Sigmoid colon (tissue), 7 donors: Measurements from ENCODE around the gene KRTAP12-1. TPM values are rescaled to one million over a fixed set of nuclear protein-coding genes. Genes with fewer than 3 reads are reported as not detected.

Experiments used
- DNase-seq: peaks from one replicate; pipeline ENCODE4 v3.0.0-alpha.2; 2019
- H3K27ac ChIP-seq, 4 donors: fragments of 200-600 bp; sonication (generic); one replicate each; pipeline ENCODE4 v1.5.1; 2016 to 2019; ENCODE audit warnings: mild to moderate bottlenecking in 1 of 4
- H3K27me3 ChIP-seq, 3 donors: fragments of 200-600 bp; sonication (generic); one replicate each; pipeline ENCODE4 v1.5.1; 2019; ENCODE audit warnings: mild to moderate bottlenecking in 1 of 3
- H3K36me3 ChIP-seq, 4 donors: fragments of 200-600 bp; sonication (generic); one replicate each; pipeline ENCODE4 v1.5.1; 2016 to 2019
- H3K4me1 ChIP-seq, 4 donors: fragments of 200-600 bp; sonication (generic); one replicate each; pipeline ENCODE4 v1.5.1; 2017 to 2019
- H3K4me3 ChIP-seq, 4 donors: fragments of 200-600 bp; sonication (generic); one replicate each; pipeline ENCODE4 v1.5.1; 2017 to 2019; ENCODE audit warnings: mild to moderate bottlenecking in 2 of 4, moderate library complexity in 1 of 4
- H3K9me3 ChIP-seq, 4 donors: fragments of 200-600 bp in 3 of 4; sonication (generic) in 3 of 4; one replicate each; pipeline versions ENCODE4 v1.5.1 to v1.6.1; 2013 to 2019
- EP300 ChIP-seq, 4 donors: sonication (generic); formaldehyde crosslinking; IDR thresholded peaks; one replicate each; pipeline ENCODE4 v1.6.1; 2017; ENCODE audit warnings: antibody characterized with exemption in 4 of 4
- POLR2A ChIP-seq, 2 donors: fragments of 450-650 bp; IDR thresholded peaks; one replicate each; pipeline ENCODE4 v1.6.1; 2016; ENCODE audit warnings: antibody characterized with exemption in 2 of 2, mild to moderate bottlenecking in 2 of 2, moderate library complexity in 2 of 2
- POLR2AphosphoS5 ChIP-seq, 4 donors: sonication (generic); formaldehyde crosslinking; IDR thresholded peaks; one replicate each; pipeline ENCODE4 v1.6.1; 2017; ENCODE audit warnings: antibody characterized with exemption in 4 of 4
- WGBS, 2 donors: extraction: QIAGEN DNeasy Blood & Tissue Kit; methylation state at CpG; one replicate each; pipeline ENCODE4 v1.1.7; 2013; 5-methylcytosine and 5-hydroxymethylcytosine counted together
- intact Hi-C: fragments of 100-400 bp; cut with DNase I; formaldehyde crosslinking; loops from one replicate; pipeline ENCODE4 v1.15.1; 2023
- polyA plus RNA-seq, 3 donors: library from polyadenylated mRNA; stranded (reverse); fragments of 200-250 nt; gene quantifications; one replicate each; pipeline ENCODE4 v1.2.3, GENCODE V29; 2013
- total RNA-seq, 4 donors: library from RNA; depleted of rRNA; stranded (reverse); fragments of >200 nt; gene quantifications; one replicate each; pipeline ENCODE4 v1.1.0, GENCODE V29; 2016
- TF ChIP-seq, protein P1 (sequence below), 4 experiments: fragments of 450-650 bp in 3 of 4; fragments of 200-600 bp in 1 of 4; IDR thresholded peaks; one replicate each; pipeline ENCODE4 v1.5.1; 2016 to 2019; ENCODE audit warnings: antibody characterized with exemption in 4 of 4, mild to moderate bottlenecking in 3 of 4, moderate library complexity in 2 of 4
- donor health status: healthy with polysubstance abuse.
- donor health status: Bipolar disorder and iron deficiency.
- donor health status: healthy.

KRTAP12-1 gene
- total and polyA plus RNA-seq, 7 donors = not detected

DNA sequence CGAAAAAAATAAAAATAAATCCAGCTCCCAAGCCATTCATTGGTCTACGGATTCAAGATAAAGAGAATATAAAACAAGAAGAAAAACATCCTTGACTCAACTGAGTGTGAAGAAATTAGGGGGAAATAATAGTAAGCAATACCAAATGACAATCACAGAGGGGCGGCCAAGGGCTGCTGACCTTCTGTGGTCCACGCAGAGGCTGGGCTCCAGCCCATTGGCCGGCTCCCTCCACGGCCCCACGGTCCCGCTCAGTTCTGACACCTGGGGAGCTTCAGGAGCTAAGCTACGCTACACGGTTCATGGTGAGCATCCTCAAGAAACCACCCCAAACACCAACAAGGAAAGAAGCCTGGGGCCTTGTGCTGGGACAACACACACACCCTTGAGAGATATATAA lies 14.6 kb upstream of the KRTAP12-1 start:
- WGBS, 2 donors = 63 to 75% methylated on average over 10 of the region's 10 CpGs
- Histone ChIP-seq H3K4me3 (no peak overlapping the region), H3K9me3 (peaks cover 0 to 7% (median 1%) of the 10 kb centered on the region in 4 donors), H3K27me3 (peaks cover 10 to 50% (median 40%) of the 10 kb centered on the region in 3 donors), H3K4me1 (no peaks in the 10 kb centered on the region), H3K27ac (no peak overlapping the region), H3K36me3 (no peaks in the 10 kb centered on the region)
- intact Hi-C loops = loop anchor here (10.0 kb wide), 1 partner anchor 58 kb away; no protein-coding TSS in a partner anchor
- TF ChIP-seq POLR2AphosphoS5 (IDR thresholded peaks at IDR 0.05) (no peak), EP300 (IDR thresholded peaks at IDR 0.05) (no peak), POLR2A (IDR thresholded peaks at IDR 0.05) (no peak)
- TF ChIP-seq, protein P1, sequence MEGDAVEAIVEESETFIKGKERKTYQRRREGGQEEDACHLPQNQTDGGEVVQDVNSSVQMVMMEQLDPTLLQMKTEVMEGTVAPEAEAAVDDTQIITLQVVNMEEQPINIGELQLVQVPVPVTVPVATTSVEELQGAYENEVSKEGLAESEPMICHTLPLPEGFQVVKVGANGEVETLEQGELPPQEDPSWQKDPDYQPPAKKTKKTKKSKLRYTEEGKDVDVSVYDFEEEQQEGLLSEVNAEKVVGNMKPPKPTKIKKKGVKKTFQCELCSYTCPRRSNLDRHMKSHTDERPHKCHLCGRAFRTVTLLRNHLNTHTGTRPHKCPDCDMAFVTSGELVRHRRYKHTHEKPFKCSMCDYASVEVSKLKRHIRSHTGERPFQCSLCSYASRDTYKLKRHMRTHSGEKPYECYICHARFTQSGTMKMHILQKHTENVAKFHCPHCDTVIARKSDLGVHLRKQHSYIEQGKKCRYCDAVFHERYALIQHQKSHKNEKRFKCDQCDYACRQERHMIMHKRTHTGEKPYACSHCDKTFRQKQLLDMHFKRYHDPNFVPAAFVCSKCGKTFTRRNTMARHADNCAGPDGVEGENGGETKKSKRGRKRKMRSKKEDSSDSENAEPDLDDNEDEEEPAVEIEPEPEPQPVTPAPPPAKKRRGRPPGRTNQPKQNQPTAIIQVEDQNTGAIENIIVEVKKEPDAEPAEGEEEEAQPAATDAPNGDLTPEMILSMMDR (IDR thresholded peaks at IDR 0.05) = no peak
- no peak for DNase-seq

DNA sequence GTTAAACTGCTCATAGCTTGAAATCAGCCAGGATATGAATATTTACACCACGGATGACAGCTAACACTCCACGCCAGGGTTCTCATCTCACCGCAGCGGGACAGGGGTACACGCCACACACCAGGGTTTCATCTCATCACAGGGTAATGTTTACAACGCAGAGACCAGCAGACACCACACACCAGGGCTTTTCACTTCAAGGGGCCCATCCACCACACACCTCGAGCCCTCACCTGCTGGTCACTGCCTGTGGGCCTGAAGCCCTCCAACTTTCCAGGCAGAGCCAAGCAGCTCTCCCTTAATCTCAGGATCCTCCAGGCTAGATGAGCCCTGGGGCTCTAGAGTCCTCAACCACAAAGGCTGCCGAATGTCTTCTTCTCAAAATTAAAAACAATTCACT lies 13.7 kb upstream of the KRTAP12-1 start:
- Histone ChIP-seq H3K4me3 (no peak overlapping the region), H3K27me3 (peaks cover 10 to 41% (median 31%) of the 10 kb centered on the region in 3 donors), H3K9me3 (peaks cover 0 to 7% (median 1%) of the 10 kb centered on the region in 4 donors), H3K36me3 (no peaks in the 10 kb centered on the region), H3K4me1 (no peaks in the 10 kb centered on the region), H3K27ac (no peak overlapping the region)
- 74 to 79% methylated on average over 8 of the region's 8 CpGs for WGBS, 2 donors
- no peak for DNase-seq
- intact Hi-C loops = loop anchor here (10.0 kb wide), 1 partner anchor 59 kb away; no protein-coding TSS in a partner anchor
- TF ChIP-seq, protein P1 (IDR thresholded peaks at IDR 0.05) = no peak
- TF ChIP-seq POLR2AphosphoS5 (IDR thresholded peaks at IDR 0.05) (no peak), POLR2A (IDR thresholded peaks at IDR 0.05) (no peak), EP300 (IDR thresholded peaks at IDR 0.05) (no peak)

DNA sequence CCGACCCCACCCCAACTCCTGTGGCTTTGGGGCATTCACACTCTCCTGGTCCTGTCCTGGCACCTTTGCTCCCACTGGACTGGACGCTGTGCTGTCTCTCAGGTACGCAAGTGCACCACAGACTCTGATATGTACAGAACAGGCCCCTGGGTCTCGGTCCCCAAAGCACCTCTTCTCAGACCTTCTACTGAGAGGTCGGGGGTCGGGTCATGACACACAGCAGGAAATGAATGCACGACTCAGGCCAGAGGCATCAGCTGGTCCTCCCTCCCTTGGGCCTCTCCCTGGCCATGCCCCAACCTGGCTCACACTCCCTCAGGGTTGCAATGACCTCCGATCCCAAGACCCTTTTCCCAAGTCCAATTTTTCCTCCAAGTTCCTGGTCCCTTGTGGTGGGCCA lies 13.2 kb upstream of the KRTAP12-1 start:
- Histone ChIP-seq H3K36me3 (no peaks in the 10 kb centered on the region), H3K4me1 (no peaks in the 10 kb centered on the region), H3K27me3 (peaks cover 10 to 36% (median 27%) of the 10 kb centered on the region in 3 donors), H3K4me3 (no peak overlapping the region), H3K9me3 (peaks cover 0 to 7% (median 1%) of the 10 kb centered on the region in 4 donors), H3K27ac (no peak overlapping the region)
- TF ChIP-seq, protein P1 (IDR thresholded peaks at IDR 0.05) = no peak
- TF ChIP-seq POLR2AphosphoS5 (IDR thresholded peaks at IDR 0.05) = no peak
- TF ChIP-seq EP300 (IDR thresholded peaks at IDR 0.05) = no peak
- no peak for TF ChIP-seq POLR2A (IDR thresholded peaks at IDR 0.05)
- intact Hi-C loops = loop anchor here (10.0 kb wide), 1 partner anchor 60 kb away; no protein-coding TSS in a partner anchor
- no peak for DNase-seq
- 64 to 71% methylated on average over 8 of the region's 8 CpGs for WGBS, 2 donors

DNA sequence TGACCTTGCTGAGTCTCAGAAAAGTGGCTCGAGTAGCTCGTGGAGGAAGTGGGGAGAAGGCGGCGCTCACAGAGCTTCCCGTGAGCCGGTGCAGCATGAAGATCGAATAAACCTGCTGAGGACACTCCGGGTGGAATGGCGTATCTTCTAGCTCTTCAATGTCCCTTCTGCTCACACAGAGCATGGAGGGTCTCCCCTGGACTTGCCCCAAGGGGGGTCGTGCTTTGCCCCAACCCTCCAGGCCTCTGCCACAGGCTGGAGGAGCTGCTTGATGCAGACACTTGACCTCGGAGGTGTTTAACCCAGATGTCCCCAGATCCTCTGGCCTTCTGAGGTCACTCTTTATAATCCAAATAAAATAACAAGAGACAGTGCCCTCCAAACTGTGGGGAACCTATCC lies 12.8 kb upstream of the KRTAP12-1 start:
- Histone ChIP-seq H3K27me3 (peaks cover 10 to 32% (median 23%) of the 10 kb centered on the region in 3 donors), H3K9me3 (peaks cover 0 to 7% (median 1%) of the 10 kb centered on the region in 4 donors), H3K36me3 (no peaks in the 10 kb centered on the region), H3K4me1 (no peaks in the 10 kb centered on the region), H3K27ac (no peak overlapping the region), H3K4me3 (no peak overlapping the region)
- intact Hi-C loops = loop anchor here (10.0 kb wide), 1 partner anchor 60 kb away; no protein-coding TSS in a partner anchor
- WGBS, 2 donors = 68 to 69% methylated on average over 11 of the region's 11 CpGs
- no peak for DNase-seq
- TF ChIP-seq POLR2A (IDR thresholded peaks at IDR 0.05) (no peak), EP300 (IDR thresholded peaks at IDR 0.05) (no peak), POLR2AphosphoS5 (IDR thresholded peaks at IDR 0.05) (no peak)
- TF ChIP-seq, protein P1 (IDR thresholded peaks at IDR 0.05) = no peak
